ENCODE data around the gene GSTO2. TPM values are rescaled to one million over a fixed set of nuclear protein-coding genes. Genes with fewer than 3 reads are reported as not detected.

The GSTO2 gene
- total RNA-seq, 1 donor from 2014 or later, result 9.1 TPM

- TF ChIP-seq, protein P1, sequence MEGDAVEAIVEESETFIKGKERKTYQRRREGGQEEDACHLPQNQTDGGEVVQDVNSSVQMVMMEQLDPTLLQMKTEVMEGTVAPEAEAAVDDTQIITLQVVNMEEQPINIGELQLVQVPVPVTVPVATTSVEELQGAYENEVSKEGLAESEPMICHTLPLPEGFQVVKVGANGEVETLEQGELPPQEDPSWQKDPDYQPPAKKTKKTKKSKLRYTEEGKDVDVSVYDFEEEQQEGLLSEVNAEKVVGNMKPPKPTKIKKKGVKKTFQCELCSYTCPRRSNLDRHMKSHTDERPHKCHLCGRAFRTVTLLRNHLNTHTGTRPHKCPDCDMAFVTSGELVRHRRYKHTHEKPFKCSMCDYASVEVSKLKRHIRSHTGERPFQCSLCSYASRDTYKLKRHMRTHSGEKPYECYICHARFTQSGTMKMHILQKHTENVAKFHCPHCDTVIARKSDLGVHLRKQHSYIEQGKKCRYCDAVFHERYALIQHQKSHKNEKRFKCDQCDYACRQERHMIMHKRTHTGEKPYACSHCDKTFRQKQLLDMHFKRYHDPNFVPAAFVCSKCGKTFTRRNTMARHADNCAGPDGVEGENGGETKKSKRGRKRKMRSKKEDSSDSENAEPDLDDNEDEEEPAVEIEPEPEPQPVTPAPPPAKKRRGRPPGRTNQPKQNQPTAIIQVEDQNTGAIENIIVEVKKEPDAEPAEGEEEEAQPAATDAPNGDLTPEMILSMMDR (IDR thresholded peaks at IDR 0.05), result no peak
- intact Hi-C loops (cut with DNase I), result no loop called here
- H3K9me3 ChIP-seq, result no peaks in the 10 kb centered on the region
- DNase-seq, result no peak
- peak overlapping the region; percentile 97 for H3K27ac ChIP-seq
- no peaks in the 10 kb centered on the region for H3K36me3 ChIP-seq
- no peaks in the 10 kb centered on the region for H3K27me3 ChIP-seq
- H3K4me3 ChIP-seq, result peak overlapping the region; percentile 91
- peak; percentile 49 for ATAC-seq
- H3K4me1 ChIP-seq, result peaks cover 37% of the 10 kb centered on the region
Observed at GRCh38 chr10:104340111-104340526, 71.1 kb downstream of the GSTO2 start.

DNA sequence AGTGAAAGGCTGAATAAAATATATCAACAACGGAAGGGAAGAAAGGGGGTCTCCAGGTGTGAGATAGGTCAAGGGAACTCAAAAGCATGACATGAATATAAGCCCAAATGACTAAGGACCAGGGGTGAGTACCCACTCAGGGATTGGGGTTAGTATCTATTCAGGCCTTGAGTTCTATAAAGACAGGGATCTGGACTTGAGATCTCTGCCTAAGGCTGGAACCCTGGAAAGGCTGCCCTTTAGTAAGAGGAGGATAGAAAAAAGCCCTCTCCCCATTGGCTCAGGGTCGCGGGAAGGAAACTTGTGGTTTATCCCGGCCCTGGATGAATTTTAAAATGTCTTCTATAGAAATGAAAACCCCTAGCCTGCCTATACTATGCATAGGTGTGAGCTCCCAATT lies 71.7 kb downstream of the GSTO2 start:
- no peak for ATAC-seq
- no peaks in the 10 kb centered on the region for H3K9me3 ChIP-seq
- DNase-seq, result no peak
- H3K4me3 ChIP-seq, result no peak overlapping the region
- peaks cover 32% of the 10 kb centered on the region for H3K4me1 ChIP-seq
- intact Hi-C loops (cut with DNase I), result no loop called here
- H3K27ac ChIP-seq, result peak overlapping the region; percentile 97
- H3K36me3 ChIP-seq, result no peaks in the 10 kb centered on the region
- H3K27me3 ChIP-seq, result no peaks in the 10 kb centered on the region
- TF ChIP-seq, protein P1 (IDR thresholded peaks at IDR 0.05), result no peak

- no peak for ATAC-seq
- TF ChIP-seq, protein P1 (IDR thresholded peaks at IDR 0.05), result no peak
- peaks cover 24% of the 10 kb centered on the region for H3K4me1 ChIP-seq
- DNase-seq, result no peak
- H3K36me3 ChIP-seq, result no peaks in the 10 kb centered on the region
- no peaks in the 10 kb centered on the region for H3K27me3 ChIP-seq
- no peaks in the 10 kb centered on the region for H3K9me3 ChIP-seq
- H3K27ac ChIP-seq, result no peak overlapping the region
- intact Hi-C loops (cut with DNase I), result no loop called here
- no peak overlapping the region for H3K4me3 ChIP-seq
Observed at GRCh38 chr10:104342941-104343411, 74.0 kb downstream of the GSTO2 start.

- intact Hi-C loops (cut with DNase I), result no loop called here
- Histone ChIP-seq H3K27me3 (no peaks in the 10 kb centered on the region), H3K36me3 (no peaks in the 10 kb centered on the region), H3K9me3 (no peaks in the 10 kb centered on the region), H3K4me1 (peaks cover 25% of the 10 kb centered on the region), H3K27ac (no peak overlapping the region), H3K4me3 (no peak overlapping the region)
- DNase-seq, result no peak
- TF ChIP-seq, protein P1 (IDR thresholded peaks at IDR 0.05), result no peak
- ATAC-seq, result no peak
Observed at GRCh38 chr10:104344219-104344618, 75.2 kb downstream of the GSTO2 start.

DNA sequence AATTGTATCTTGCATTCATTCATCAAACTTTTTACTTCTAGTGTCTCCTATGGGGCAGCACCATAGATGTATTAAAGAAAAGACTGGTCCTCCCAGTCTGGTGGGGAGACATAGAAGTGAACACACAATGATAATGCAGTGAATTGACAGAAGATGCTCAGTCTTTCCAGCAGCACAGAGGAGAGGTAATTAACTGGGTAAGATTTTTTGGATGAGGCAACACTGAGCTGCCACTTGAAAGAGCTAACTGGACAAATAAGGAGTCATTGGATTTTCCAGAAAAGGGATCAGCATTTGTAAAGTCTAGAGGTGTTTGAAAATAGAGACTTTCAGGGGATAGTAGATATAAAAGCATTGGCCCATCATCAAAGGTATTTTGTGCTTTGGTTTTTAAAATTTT lies 76.5 kb downstream of the GSTO2 start:
- no peak overlapping the region for H3K27ac ChIP-seq
- peaks cover 24% of the 10 kb centered on the region for H3K4me1 ChIP-seq
- DNase-seq (no peak), ATAC-seq (no peak)
- no peaks in the 10 kb centered on the region for H3K36me3 ChIP-seq
- H3K4me3 ChIP-seq, result no peak overlapping the region
- H3K9me3 ChIP-seq, result no peaks in the 10 kb centered on the region
- TF ChIP-seq, protein P1 (IDR thresholded peaks at IDR 0.05), result no peak
- H3K27me3 ChIP-seq, result no peaks in the 10 kb centered on the region
- intact Hi-C loops (cut with DNase I), result loop anchor here (5.0 kb wide), 2 partner anchors 38 to 53 kb away; no protein-coding TSS in a partner anchor

- Histone ChIP-seq H3K27me3 (no peaks in the 10 kb centered on the region), H3K4me1 (peaks cover 20% of the 10 kb centered on the region), H3K9me3 (no peaks in the 10 kb centered on the region), H3K4me3 (no peak overlapping the region), H3K36me3 (no peaks in the 10 kb centered on the region), H3K27ac (no peak overlapping the region)
- TF ChIP-seq, protein P1 (IDR thresholded peaks at IDR 0.05), result no peak
- DNase-seq (no peak), ATAC-seq (no peak)
- intact Hi-C loops (cut with DNase I), result loop anchor here (5.0 kb wide), 2 partner anchors 39 to 54 kb away; no protein-coding TSS in a partner anchor
Observed at GRCh38 chr10:104345941-104346340, 77.0 kb downstream of the GSTO2 start.
